NCI-H2196 treated with DMSO at 0.1 percent for 48 hours (cell line): ENCODE data around the gene TMEM128.
"Not testable (repeated sequence)": the region's sequence is repeated elsewhere in the genome, so short reads cannot be mapped to it uniquely, and the experiment has no call there.

Experiments used
- DNase-seq: peaks from one replicate; lab custom pipeline; 2025; ENCODE audit not compliant: unreplicated experiment; lab: John Stamatoyannopoulos, UW

TMEM128 gene

GRCh38 chr4:4256799-4257198, 8.8 kb upstream of the TMEM128 start:
- no peak for DNase-seq

GRCh38 chr4:4254666-4255065, 6.6 kb upstream of the TMEM128 start:
- no peak for DNase-seq

GRCh38 chr4:4254199-4254598, 6.2 kb upstream of the TMEM128 start:
- no peak for DNase-seq

GRCh38 chr4:4249866-4250265, 1.8 kb upstream of the TMEM128 start:
- DNase-seq: no peak

GRCh38 chr4:4249342-4249741, 1.3 kb upstream of the TMEM128 start:
- DNase-seq: not testable (repeated sequence)

GRCh38 chr4:4248885-4249203, 821 bp upstream of the TMEM128 start:
- no peak for DNase-seq

- no peak for DNase-seq
Observed at GRCh38 chr4:4247696-4248028, 361 bp downstream of the TMEM128 start.

GRCh38 chr4:4245172-4245571, 2.9 kb downstream of the TMEM128 start:
- DNase-seq: no peak

- not testable (repeated sequence) for DNase-seq
Observed at GRCh38 chr4:4239551-4239950, 8.5 kb downstream of the TMEM128 start.

- no peak for DNase-seq
Observed at GRCh38 chr4:4233610-4234009, 14.4 kb downstream of the TMEM128 start.

- DNase-seq: no peak
Observed at GRCh38 chr4:4228356-4228668, 19.7 kb downstream of the TMEM128 start.

- no peak for DNase-seq
Observed at GRCh38 chr4:4227510-4228355, 20.3 kb downstream of the TMEM128 start.

GRCh38 chr4:4226606-4227438, 21.2 kb downstream of the TMEM128 start, which contains the start of gene OTOP1:
OTOP1 (minus strand) TSS chr4:4226929; CDS start chr4:4226864, 65 bp downstream.
- no peak for DNase-seq

GRCh38 chr4:4225915-4226605, 22.0 kb downstream of the TMEM128 start:
- no peak for DNase-seq

GRCh38 chr4:4217113-4217512, 30.9 kb downstream of the TMEM128 start:
- DNase-seq: no peak

GRCh38 chr4:4216648-4217047, 31.4 kb downstream of the TMEM128 start:
- DNase-seq: no peak

GRCh38 chr4:4213674-4214073, 34.3 kb downstream of the TMEM128 start:
- DNase-seq: not testable (repeated sequence)

- DNase-seq: no peak
Observed at GRCh38 chr4:4206204-4206603, 41.8 kb downstream of the TMEM128 start.

- no peak for DNase-seq
Observed at GRCh38 chr4:4204401-4204745, 43.6 kb downstream of the TMEM128 start.

GRCh38 chr4:4203688-4204400, 44.2 kb downstream of the TMEM128 start:
- no peak for DNase-seq

- DNase-seq: no peak
Observed at GRCh38 chr4:4202510-4202909, 45.5 kb downstream of the TMEM128 start.
